Head of caudate nucleus (tissue), 42 donors: ENCODE results near the gene CCDC146.
"Not testable (repeated sequence)": the region's sequence is repeated elsewhere in the genome, so short reads cannot be mapped to it uniquely, and the experiment has no call there.

Source experiments
- DNase-seq, 42 donors: peaks; one replicate each; pipeline versions ENCODE4 v3.0.0 to v3.0.0-alpha.2; 2020 to 2021; ENCODE audit warnings: mixed read lengths in 7 of 42
- intact Hi-C: fragments of 100-400 bp; cut with DNase I; formaldehyde crosslinking; loops from one replicate; pipeline ENCODE4 v1.15.0; 2022

Gene CCDC146

DNA sequence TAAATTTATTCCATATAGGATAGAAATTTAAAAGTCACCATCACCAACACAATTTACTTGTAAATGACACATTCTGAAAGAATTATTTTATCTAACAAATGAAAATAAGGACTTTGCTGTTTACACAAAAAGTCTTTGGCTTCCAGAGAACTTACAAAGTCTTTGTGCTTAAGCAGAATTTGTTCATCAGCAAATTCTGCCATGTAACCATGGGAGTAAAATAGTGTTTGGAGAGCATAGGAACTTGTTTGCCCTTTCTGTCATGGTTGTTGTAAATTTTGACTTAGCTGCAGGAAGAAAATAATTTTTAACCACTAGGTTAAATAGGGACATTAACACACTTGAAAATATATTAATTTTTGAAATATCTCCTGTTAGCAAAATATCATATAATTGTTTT lies 62.0 kb downstream of the CCDC146 start:
- intact Hi-C loops = no loop called here
- no peak for DNase-seq

DNA sequence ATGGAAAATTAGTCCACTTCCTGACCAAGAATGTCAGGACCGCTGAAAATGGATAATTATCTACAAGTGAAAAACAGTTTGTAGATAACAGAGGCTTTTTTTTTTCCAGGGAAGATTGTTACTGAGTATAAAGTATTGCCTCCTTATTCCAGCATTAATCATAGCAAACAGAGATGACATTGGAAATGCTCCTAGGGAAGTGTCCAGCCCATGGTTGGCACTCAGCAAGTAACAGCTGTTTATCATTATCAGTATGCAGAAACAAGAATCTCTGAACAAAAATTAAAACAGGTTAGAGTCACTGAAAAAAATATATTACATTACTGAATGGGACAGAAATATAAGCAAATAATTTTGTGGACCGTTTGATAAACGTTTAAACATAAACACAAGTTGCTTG lies 62.6 kb downstream of the CCDC146 start:
- intact Hi-C loops = no loop called here
- no peak for DNase-seq

DNA sequence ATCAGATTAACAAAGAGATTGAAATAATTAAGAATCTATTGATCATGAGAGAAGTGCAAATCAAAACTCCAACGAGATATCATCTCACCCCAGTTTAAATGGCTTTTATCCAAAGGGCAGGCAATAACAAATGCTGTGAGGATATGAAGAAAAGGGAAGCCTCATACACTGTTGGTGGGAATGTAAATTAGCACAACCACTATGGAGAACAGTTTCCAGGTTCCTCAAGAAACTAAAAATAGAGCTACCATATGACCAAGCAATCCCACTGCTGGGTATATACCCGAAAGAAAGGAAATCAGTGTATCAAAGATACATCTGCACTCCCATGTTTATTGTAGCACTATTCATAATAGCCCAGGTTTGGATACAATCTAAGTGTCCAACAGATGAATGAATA lies 63.5 kb downstream of the CCDC146 start:
- DNase-seq = no peak
- intact Hi-C loops = no loop called here

DNA sequence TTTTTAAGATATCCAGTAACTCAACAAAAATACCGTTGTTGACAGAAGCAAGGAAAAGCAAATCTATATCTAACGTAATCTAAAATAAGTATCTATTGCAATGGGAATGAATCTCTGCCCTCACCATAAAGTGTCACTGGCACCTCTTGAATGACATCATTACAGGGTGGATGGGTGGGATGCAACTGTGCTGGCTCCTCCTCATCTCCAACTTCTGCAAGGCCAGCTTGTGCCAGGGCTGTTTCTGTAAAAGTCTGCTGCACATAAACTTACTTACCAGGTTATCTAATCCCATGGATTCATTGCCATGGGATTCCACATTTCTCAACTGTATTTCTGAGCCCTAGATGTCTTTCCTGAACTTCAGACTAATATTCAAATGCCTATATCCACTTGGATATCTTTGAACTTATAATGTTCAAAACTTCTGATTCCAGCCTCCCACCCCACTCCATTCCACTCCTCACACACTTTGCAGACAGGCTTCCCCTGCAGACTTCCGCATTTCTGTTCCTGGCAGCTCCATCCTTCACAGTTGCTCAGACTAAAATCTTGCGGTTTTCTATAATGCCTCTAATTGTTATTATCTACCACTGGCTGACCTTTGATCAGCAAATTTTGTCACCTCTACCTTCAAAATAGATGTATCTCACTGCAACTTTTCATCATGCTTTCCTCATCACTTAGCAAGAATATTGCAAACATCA lies 66.5 kb downstream of the CCDC146 start:
- intact Hi-C loops = no loop called here
- DNase-seq = peak in 4 of 42 donors; percentile 4 to 16 (median 14)

DNA sequence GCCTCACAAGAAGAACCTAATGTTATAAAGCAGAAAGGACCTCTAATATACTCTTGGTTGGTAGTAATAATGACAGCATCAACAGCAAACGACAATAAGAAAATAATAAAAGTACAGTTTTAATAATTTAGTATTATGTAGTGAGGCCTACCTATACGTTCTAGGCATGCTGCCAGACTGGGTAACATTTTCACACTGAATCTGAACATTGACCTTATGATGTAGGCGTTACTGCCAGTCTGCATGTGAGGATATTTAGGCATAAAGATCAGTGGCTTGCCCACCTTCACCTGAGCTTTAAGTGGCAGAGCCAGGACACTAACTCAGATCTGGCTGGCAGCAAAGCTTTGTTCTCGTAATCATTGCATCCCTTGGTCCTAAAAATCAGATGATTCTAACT lies 74.7 kb downstream of the CCDC146 start:
- no peak for DNase-seq
- intact Hi-C loops = no loop called here

DNA sequence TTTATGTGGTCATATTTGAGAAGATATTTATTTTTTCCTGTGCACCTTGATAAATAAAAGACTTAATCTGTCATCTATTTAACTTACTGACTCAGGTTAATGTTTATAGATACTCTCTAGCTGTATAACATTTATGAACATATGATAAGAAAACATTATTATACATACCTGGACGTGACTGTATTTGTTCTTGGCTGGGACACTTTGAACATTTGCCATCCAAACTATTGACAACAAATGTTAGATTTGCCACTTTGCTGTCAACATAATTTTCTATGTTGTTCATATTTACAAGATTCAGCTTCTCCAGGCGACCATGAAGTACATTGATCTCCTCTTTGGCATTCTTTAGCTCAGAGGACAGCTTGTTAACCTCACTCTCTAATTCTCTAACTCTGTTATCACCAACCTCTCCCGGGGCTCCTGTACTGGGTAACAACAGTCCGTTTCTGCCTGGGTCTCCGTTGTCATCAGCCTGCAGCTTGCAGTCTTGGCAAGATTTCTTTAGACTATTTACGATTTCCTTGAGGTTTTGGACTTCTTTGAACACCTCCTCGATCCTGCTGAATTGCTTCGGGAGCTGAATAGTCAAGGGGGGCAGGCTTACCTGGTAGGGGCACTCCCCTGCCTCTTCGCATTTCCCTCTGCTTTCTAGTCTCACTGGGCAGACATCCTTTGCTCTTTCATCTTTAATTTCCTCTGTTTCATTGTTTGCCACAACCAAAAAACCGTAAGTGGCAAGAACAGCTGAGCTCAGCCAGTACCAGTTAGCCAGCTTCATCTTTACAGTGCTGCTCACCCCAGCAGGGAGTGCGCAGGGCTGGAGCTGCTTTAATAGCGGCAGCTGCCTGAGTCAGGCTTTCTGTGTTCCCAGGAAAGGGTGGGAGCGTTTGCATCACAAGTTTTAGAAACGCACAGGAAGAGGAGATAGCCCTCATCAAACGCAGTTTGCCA lies 76.9 kb downstream of the CCDC146 start, which contains the start of gene FGL2:
Gene FGL2 (minus strand): TSS at position 807 of the 954 bp plus-strand sequence. CDS start 26 bp downstream, at position 781.
- DNase-seq = peak in 41 of 42 donors; percentile 12 to 80 (median 48)
- intact Hi-C loops = no loop called here

DNA sequence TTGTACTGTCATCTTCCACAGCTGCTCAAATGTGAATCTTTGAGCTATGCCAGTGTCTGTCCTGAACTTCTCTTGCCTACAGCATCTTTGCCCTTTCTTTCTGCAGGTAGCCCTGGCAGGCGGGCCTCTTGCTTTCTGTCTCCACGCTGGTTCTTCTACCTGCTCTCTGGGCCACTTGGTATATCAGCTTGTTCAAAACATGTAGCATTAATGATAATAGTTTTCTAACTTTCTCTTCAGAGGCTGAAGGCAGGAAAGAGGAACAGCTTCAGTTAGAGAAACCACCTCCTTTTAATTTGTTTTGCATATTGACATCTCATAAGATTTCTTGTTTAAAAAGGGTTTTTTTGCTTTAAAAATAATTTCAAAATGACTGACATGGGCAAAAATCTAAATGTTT lies 78.1 kb downstream of the CCDC146 start:
- intact Hi-C loops = no loop called here
- DNase-seq = no peak

DNA sequence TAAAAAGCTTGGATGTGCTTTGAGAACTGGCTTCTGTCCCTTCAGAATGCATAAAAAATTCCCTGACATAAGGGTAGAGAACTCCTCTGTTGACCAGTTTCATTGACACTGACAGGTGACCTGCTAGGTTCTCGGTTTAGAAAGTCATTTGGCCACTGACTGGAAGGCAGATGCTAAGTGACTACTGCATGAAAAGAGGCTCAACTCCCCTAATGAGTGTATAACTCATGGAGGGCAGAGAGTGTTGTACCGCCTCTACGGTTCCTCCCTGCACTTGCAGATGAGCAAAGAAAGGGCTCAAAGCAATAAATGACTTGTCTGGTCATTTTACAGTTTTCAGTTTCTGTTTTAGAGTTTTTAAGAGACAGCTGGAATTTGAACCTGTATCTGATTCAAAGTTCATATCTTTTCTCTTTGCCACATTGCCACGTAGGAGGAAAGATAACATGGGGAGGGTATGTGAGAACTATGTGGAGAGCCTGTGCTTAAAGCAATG lies 80.1 kb downstream of the CCDC146 start:
- DNase-seq = no peak
- intact Hi-C loops = no loop called here

DNA sequence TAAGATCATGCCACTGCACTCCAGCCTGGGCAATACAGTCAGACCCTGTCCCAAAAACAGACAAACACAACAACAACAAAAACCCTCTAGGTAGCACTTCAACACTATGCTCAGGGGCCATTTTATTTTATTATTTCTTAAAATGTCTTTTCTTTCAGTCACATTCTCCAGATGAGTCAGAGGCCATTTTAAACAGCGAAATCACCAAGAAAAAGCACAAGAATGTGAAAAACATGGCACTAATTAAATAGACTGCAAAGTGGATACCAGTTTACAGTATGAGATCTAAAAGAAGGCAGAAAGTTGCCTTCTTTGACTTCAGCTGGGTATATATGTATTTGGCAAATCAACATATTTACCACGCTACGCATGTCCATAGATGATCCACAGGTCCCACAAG lies 83.3 kb downstream of the CCDC146 start:
- no peak for DNase-seq
- intact Hi-C loops = no loop called here

DNA sequence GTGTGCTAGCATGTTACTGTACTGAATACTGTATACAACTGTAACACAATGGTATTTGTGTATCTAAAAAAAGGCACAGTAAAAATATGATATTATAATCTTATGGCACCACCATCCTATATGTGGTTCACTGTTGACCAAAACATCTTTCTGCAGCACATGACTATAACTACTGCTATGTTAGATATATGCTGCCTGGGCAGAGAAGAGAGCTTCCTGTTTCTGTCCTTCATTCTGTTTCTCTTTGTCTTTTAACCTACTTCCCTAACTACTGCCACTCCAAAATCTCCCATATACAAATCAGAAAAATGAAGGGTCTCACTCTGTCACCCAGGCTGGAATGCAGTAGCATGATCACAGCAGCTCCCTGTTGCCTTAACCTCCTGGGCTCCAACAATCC lies 86.0 kb downstream of the CCDC146 start:
- no peak for DNase-seq
- intact Hi-C loops = no loop called here

DNA sequence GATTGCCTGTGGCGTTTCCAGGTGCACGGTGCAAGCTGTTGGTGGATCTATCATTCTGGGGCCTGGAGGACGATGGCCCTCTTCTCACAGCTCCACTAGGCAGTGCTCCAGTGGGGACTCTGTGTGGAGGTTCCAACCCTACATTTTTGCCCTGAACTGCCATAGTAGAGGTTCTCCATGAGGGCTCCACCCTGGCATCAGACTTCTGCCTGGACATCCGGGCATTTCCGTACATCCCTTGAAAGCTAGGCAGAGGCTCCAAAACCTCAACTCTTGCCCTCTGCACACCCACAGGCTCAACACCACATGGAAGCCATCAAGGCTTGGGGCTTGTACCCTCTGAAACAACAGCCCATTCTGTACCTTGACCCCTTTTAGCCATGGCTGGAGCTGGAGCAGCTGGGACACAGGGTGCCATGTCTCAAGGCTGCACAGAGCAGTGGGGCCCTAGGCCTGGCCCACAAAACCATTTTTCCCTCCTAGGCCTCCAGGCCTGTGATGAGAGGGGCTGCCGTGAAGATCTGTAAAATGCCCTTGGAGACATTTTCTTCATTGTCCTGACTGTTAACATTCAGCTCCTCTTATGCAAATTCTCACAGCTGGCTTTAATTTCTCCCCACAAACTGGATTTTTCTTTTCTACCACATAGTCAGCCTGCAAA lies 87.2 kb downstream of the CCDC146 start:
- DNase-seq = no peak

DNA sequence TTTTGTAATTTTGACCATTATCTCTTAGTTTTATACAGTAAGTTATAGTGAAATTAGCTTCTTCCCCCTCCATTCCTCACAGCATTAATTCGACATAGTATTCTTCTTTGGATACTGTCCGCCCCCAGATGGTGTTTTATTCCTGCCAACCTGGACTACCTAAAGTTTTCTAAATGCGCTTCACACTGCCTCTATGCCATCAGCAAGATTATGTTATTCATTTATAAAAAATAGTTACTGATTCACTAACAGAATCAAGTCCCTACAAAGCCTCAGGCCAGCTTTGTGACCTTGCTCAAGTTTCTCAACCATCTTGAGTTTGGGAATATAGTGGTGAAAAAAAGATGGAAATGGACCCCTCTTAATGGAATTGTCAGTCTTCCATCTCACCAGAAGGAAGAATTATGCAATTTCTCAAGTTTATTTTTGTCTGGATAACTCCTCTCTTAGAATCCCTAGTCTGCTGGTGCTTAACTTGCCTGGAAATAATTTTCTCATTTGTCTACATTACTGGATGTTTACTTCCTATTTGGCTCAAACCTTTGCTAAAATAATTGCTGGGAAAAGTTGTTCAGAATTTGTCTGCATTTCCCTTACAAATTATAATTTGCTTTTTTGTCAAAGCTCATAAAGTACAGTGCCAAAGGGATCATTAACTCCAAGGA lies 93.9 kb downstream of the CCDC146 start:
- intact Hi-C loops = no loop called here

More for the DNA sequence above, 87.2 kb downstream of the CCDC146 start:
- intact Hi-C loops = no loop called here

DNA sequence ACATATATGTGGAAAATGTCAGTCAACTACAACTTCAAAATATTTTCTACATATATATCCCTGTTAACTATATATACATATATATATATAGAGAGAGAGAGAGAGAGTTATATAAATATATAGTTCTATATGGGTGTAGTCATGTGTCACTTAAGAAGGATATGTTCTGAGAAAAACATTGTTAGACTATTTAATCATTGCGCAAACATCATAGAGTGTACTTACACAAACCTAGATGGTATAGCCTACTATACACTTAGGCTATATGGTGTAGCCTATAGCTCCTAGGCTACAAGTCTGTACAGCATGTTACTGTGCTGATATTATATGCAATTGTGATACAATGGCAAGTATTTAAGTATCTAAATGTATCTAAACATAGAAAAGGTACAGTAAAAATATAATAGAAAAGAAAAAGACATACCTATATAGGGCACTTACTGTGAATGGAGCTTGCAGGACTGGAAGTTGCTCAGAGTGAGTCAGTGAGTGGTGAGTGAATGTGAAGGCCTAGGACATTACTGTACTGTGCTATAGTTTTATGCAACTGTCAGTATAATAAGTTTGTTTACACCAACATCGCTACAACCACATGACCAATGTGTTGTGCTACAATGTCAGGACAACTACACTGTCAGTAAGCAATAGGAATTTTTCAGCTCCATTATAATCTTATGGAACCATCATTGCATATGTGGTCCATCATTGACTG lies 95.2 kb downstream of the CCDC146 start:
- intact Hi-C loops = no loop called here
- no peak for DNase-seq

More for the DNA sequence above, 93.9 kb downstream of the CCDC146 start:
- no peak for DNase-seq

DNA sequence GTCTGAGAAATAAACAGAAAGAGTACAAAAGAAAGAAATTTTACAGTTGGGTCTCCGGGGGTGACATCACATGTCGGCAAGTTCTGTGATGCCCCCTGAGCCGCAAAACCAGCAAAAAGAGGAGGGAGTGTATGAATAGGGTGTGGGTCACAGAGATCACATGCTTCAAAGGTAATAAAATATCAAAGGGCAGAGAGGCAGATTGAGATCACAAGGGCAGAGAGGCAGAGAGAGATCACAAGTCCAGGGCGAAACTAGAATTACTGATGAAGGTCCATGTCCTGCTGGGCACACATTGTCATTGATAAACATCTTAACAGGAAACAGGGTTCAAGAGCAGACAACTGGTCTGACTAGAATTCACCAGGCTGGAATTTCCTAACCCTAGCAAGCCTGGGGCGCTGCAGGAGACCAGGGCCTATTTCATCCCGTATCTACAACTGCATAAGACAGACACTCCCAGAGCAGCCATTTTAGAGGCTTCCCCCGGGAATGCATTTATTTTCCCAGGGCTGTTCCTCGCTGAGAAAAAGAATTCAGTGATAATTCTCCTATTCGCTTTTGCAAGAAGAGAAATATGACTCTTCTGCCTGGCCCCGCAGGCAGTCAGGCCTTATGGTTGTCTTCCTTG lies 97.4 kb downstream of the CCDC146 start:
- DNase-seq, intact Hi-C loops: not testable (repeated sequence)

DNA sequence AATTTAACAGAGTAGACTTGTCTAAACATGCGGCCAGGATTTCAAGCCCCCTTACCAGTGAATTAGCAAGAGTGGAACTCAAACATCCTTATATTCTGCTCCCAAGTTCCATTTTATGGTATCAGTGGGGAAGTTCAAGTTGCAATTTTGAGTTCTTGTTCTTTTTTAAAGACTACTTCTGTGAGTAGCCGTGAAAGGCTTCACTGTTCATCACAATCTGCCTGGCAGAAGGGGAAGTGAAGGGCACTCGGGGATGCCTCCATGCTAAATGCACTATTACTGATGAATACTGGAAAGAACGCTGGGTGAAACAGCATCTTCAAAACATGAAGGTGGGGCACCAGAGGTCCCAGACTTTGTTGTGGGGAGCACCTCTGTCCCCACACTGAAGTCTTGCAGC lies 99.7 kb downstream of the CCDC146 start:
- intact Hi-C loops = no loop called here
- peak in 5 of 42 donors; percentile 4 to 28 (median 20) for DNase-seq

DNA sequence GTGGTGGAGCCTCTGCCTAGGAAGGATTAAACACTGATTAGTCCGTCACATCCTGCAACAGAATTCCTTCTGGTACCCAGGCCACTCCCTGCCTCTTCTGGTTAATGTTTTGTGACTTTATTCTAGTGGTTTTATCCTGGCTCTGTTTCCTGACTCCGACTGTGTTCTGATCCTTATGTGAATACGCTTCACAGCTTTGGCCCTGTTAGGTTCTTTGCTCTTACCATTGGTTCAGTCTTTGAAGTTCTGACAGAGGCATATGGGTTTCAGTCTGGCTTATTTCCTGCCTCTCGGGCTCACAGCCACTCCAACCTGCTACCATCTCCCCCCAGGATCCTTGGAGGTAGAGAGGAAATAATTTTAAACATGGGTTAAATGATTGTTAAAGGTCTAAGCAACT lies 100.4 kb downstream of the CCDC146 start:
- intact Hi-C loops = no loop called here
- DNase-seq = no peak

DNA sequence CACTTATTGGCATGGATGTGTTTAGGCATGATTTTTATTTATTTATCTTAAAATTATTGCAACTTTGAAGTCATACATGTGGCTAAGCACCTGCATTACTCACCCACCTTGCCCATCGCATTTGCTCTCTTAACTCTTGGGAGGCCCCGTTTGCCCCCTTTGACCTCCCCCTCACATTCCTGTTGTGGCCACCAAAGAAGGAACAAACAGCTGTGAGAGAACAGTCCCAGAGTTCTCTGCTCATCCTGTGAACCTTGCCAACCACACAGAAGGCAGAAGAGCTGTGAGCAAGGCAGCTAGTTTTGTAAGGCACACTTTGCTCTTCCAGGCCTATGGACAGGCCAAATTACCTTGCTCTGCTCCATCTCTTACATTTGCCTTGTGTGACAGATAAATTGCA lies 100.8 kb downstream of the CCDC146 start:
- DNase-seq = no peak
- intact Hi-C loops = no loop called here

DNA sequence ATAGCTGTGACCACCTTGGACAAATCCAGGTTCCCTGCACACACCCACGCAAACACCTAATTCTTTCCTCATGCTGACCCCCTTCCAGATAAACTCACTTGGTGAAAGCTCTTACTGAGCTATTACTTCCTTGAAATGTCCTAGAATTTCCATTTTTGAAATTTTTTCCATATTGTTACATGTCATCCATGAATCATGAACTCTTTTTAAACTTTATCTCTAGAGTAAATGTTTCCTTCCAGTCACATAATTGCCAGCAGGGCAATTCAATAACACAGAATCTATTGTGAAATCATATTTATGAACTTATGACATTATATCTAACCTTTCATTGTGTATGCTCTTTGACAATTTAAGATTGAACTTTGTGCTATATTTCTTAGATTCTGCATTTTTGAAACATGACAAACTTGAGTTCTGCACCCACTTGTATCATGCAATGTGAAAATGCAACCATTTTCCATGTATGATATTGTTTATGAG lies 104.0 kb downstream of the CCDC146 start:
- intact Hi-C loops = no loop called here
- no peak for DNase-seq
